OCI-LY7 (cell line): ENCODE data around the gene ARL6.

Source experiments
- CTCF ChIP-seq: fragments of 200-600 bp; sonication (generic); conservative IDR thresholded peaks from 2 replicates; pipeline ENCODE4 v1.5.1; 2014; ENCODE audit warnings: mild to moderate bottlenecking, antibody characterized with exemption, low read length, moderate library complexity, mixed read lengths
- EZH2phosphoT487 ChIP-seq: fragments of 200-600 bp; sonication (generic); IDR thresholded peaks from 2 replicates; pipeline ENCODE4 v1.6.1; 2018; ENCODE audit warnings: low read depth, borderline replicate concordance, mild to moderate bottlenecking, mixed run types, antibody characterized with exemption, low read length, moderate library complexity, mixed read lengths

- TF ChIP-seq CTCF (no peak), EZH2phosphoT487 (no peak)
Measured at GRCh38 chr3:97736928-97737327, 27.6 kb upstream of the ARL6 start.
